ENCODE results near the gene TOR3A. TPM values are rescaled to one million over a fixed set of nuclear protein-coding genes. Genes with fewer than 3 reads are reported as not detected.

The TOR3A gene
- total and polyA plus RNA-seq, 2 donors (not counting 3 experiments of a cell fraction or from before 2014, with no cell fraction given), result 14.9 to 16.7 TPM

DNA sequence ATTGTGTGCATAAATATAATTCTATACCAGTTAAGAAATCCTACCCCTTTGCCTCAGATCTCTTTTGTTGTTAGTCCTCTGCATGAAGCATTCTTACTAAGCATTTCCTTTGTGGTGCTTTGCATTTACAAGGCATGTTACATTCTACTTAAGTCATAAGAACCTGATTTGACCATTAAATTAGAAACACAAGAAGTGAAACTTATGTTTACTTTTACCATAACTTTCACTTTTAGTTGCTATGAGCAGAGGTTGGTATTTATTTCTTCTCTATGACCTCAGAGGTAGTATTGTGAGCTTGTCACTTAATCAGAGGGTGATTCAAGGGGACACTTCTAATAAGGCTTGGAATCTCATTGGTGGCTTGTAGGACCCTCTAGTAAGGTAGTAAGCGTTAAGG lies 47.1 kb upstream of the TOR3A start:
- H3K9ac ChIP-seq (replicated peaks; ENCODE audit: extremely low read depth, insufficient read depth, low read length), result no peak overlapping the region
- H3K4me2 ChIP-seq (ENCODE audit: insufficient read depth, low read length), result no peak overlapping the region
- BruUV-seq (replicated peaks), result no TSS peak
- peaks cover 18% of the 10 kb centered on the region for H3K4me1 ChIP-seq (ENCODE audit: control insufficient read depth, extremely low read depth, insufficient read depth, low read length)
- no peak overlapping the region for H2AFZ ChIP-seq (ENCODE audit: low read depth, low read length)
- DNase-seq (ENCODE audit: low read depth, low spot score) (peak; percentile 29), FAIRE-seq (no peak)
- H3K27me3 ChIP-seq (ENCODE audit: control insufficient read depth in 2 of 2, insufficient read depth in 2 of 2, low read length in 2 of 2), result no peaks in the 10 kb centered on the region
- H3K9me1 ChIP-seq (replicated peaks; ENCODE audit: control insufficient read depth, extremely low read depth, insufficient read depth, low read length), result no peaks in the 10 kb centered on the region
- intact Hi-C loops (cut with micrococcal nuclease) (no loop called here), dilution Hi-C loops (cut with MboI; ENCODE audit: extremely low pct_ligation_motif_present, low sequenced_read_pairs) (no loop called here)
- H3K4me3 ChIP-seq (replicated peaks in 1 of 3; ENCODE audit: insufficient read depth in 1 of 3, low read depth in 1 of 3, low read length in 3 of 3), result no peak overlapping the region
- no peaks in the 10 kb centered on the region for H3K36me3 ChIP-seq (ENCODE audit: control insufficient read depth in 2 of 2, extremely low read depth in 1 of 2, insufficient read depth in 2 of 2, low read length in 2 of 2)
- ChIA-PET CTCF (interaction anchor here (0.6 to 1.4 kb wide), 2 partner anchors 11 to 402 kb away, joined by 3 read pairs; no protein-coding TSS in a partner anchor), POLR2A (no interaction called here)
- H3K27ac ChIP-seq (ENCODE audit: insufficient read depth, low read depth, low read length), result no peak overlapping the region
- no peak for TF ChIP-seq EZH2 (IDR thresholded peaks at IDR 0.05; ENCODE audit: borderline replicate concordance, low read depth, low read length, severe bottlenecking)
- TF ChIP-seq, protein P1, sequence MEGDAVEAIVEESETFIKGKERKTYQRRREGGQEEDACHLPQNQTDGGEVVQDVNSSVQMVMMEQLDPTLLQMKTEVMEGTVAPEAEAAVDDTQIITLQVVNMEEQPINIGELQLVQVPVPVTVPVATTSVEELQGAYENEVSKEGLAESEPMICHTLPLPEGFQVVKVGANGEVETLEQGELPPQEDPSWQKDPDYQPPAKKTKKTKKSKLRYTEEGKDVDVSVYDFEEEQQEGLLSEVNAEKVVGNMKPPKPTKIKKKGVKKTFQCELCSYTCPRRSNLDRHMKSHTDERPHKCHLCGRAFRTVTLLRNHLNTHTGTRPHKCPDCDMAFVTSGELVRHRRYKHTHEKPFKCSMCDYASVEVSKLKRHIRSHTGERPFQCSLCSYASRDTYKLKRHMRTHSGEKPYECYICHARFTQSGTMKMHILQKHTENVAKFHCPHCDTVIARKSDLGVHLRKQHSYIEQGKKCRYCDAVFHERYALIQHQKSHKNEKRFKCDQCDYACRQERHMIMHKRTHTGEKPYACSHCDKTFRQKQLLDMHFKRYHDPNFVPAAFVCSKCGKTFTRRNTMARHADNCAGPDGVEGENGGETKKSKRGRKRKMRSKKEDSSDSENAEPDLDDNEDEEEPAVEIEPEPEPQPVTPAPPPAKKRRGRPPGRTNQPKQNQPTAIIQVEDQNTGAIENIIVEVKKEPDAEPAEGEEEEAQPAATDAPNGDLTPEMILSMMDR (IDR thresholded peaks at IDR 0.05; ENCODE audit: extremely low read depth in 1 of 2, insufficient read depth in 1 of 2, low read depth in 1 of 2, low read length in 2 of 2), result no peak
- no peak for TF ChIP-seq FOS (IDR thresholded peaks at IDR 0.05; ENCODE audit: borderline replicate concordance, insufficient read depth, low read length)
- no peak for TF ChIP-seq JUN (IDR thresholded peaks at IDR 0.05; ENCODE audit: borderline replicate concordance, insufficient read depth, insufficient read length, low read depth)
- TF ChIP-seq POLR2AphosphoS5 (IDR thresholded peaks at IDR 0.05; ENCODE audit: insufficient read depth, low read depth, low read length), result no peak
- TF ChIP-seq GATA2 (IDR thresholded peaks at IDR 0.05; ENCODE audit: insufficient read depth, insufficient read length, low read depth, low read length), result no peak
- TF ChIP-seq, protein P2, sequence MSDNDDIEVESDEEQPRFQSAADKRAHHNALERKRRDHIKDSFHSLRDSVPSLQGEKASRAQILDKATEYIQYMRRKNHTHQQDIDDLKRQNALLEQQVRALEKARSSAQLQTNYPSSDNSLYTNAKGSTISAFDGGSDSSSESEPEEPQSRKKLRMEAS (IDR thresholded peaks at IDR 0.05; ENCODE audit: insufficient read depth, insufficient read length), result no peak
- no peak for TF ChIP-seq MYC (IDR thresholded peaks at IDR 0.05; ENCODE audit: low read depth, low read length)
- TF ChIP-seq POLR2A (IDR thresholded peaks at IDR 0.05; ENCODE audit: low read depth, low read length), result no peak
- H4K20me1 ChIP-seq (replicated peaks; ENCODE audit: control insufficient read depth, extremely low read depth, insufficient read depth, low read length), result no peaks in the 10 kb centered on the region
- peaks cover 59% of the 10 kb centered on the region for H3K79me2 ChIP-seq (ENCODE audit: control insufficient read depth, insufficient read depth, low read length)
- H3K9me3 ChIP-seq (replicated peaks; ENCODE audit: control insufficient read depth, insufficient read depth, low read length), result no peaks in the 10 kb centered on the region
